Lower leg skin (tissue), 3 donors: ENCODE data around the gene UBAC2.

Source experiments
- CTCF ChIP-seq, 3 donors: fragments of 450-650 bp; IDR thresholded peaks; one replicate each; pipeline ENCODE4 v1.5.1; 2016; ENCODE audit warnings: antibody characterized with exemption in 3 of 3, mild to moderate bottlenecking in 3 of 3, moderate library complexity in 2 of 3
- POLR2A ChIP-seq, 2 donors: fragments of 450-650 bp; IDR thresholded peaks; one replicate each; pipeline ENCODE4 v1.6.1; 2016 to 2017; ENCODE audit warnings: antibody characterized with exemption in 2 of 2, mild to moderate bottlenecking in 1 of 2, moderate library complexity in 1 of 2

GRCh38 chr13:99208185-99208584 is 7.5 kb downstream of the UBAC2 start:
- no peak for TF ChIP-seq CTCF (IDR thresholded peaks at IDR 0.05)
- TF ChIP-seq POLR2A (IDR thresholded peaks at IDR 0.05), result no peak
